Measurements from ENCODE around the gene LRRC3B. TPM values are rescaled to one million over a fixed set of nuclear protein-coding genes. Genes with fewer than 3 reads are reported as not detected.

Gene LRRC3B
- total RNA-seq, 6 donors from 2014 or later: 0.24 TPM; not detected in 5

DNA sequence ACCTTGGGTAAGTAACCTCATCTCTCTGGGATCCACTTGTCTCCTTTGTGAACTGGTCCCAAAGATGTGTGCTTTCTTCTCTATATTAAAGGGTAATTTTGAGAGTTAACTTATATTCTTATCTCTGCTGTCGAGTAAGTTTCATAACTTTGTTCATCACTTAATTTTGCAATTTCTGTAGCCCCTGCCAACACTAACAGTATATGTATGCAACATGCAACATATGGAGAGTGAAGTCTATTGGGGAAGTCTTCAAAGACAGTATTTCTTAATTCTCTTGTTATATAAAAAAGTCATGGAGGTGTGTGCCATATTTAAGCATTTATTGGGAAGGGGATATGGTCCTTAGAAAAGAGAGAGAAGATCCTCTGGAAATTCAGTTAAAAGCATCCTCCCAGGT lies 85.9 kb downstream of the LRRC3B start:
- Histone ChIP-seq H3K36me3 (no peaks in the 10 kb centered on the region), H3K4me3 (no peak overlapping the region), H3K9me3 (no peaks in the 10 kb centered on the region), H3K27ac (no peak overlapping the region), H3K4me1 (no peaks in the 10 kb centered on the region), H3K27me3 (no peaks in the 10 kb centered on the region)
- no peak for ATAC-seq (ENCODE audit: low FRiP score in 2 of 2)
- TF ChIP-seq POLR2A (IDR thresholded peaks at IDR 0.05) (no peak), EP300 (IDR thresholded peaks at IDR 0.05) (no peak), POLR2AphosphoS5 (IDR thresholded peaks at IDR 0.05) (no peak)
- TF ChIP-seq, protein P1, sequence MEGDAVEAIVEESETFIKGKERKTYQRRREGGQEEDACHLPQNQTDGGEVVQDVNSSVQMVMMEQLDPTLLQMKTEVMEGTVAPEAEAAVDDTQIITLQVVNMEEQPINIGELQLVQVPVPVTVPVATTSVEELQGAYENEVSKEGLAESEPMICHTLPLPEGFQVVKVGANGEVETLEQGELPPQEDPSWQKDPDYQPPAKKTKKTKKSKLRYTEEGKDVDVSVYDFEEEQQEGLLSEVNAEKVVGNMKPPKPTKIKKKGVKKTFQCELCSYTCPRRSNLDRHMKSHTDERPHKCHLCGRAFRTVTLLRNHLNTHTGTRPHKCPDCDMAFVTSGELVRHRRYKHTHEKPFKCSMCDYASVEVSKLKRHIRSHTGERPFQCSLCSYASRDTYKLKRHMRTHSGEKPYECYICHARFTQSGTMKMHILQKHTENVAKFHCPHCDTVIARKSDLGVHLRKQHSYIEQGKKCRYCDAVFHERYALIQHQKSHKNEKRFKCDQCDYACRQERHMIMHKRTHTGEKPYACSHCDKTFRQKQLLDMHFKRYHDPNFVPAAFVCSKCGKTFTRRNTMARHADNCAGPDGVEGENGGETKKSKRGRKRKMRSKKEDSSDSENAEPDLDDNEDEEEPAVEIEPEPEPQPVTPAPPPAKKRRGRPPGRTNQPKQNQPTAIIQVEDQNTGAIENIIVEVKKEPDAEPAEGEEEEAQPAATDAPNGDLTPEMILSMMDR (IDR thresholded peaks at IDR 0.05): no peak
- no peak for DNase-seq
- 48 to 78% methylated on average over 1 of the region's 1 CpG for WGBS, 2 donors

DNA sequence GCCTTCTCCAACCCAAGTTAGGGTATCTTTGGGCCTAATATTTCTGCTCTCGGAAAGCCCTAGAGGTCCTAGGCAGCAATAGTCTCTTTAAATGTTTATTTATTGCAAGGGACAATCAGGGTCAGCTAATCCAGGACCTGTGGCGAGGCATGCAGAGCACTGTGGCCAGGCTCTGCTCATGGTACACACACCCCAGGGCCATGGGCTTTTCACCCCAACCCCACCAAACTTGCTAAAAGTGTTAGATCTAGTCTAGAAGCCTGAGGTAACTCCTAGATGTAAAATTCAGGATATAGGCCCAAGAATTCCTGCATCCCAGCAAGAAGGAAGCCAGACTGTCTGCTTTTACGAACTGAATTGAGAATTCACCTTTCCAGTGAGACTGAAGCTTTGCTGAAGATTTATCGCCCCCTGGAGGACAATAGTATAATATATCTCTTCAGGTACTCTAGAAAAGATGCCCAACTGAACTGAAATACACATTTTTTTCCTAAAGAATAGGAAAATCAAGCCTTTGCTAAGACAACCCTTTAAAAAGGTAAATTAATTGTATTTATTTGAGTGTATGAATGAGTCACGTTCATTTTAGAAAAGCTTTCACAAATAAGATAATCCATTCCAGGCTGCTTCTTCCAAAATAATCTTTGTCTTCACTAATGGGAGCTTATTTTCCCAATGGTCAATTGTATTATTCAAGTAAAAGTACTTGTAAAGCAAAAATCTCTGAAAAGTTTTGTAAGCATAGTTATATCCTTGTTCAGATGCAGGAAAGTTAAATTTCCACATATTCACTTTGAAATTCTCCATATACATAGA lies 89.8 kb downstream of the LRRC3B start:
- Histone ChIP-seq H3K36me3 (no peaks in the 10 kb centered on the region), H3K27ac (no peak overlapping the region), H3K4me3 (no peak overlapping the region), H3K27me3 (no peaks in the 10 kb centered on the region), H3K9me3 (no peaks in the 10 kb centered on the region), H3K4me1 (no peaks in the 10 kb centered on the region)
- DNase-seq (no peak), ATAC-seq (ENCODE audit: low FRiP score in 2 of 2) (peak in 1 of 2 donors; percentile 58)
- TF ChIP-seq, protein P1 (IDR thresholded peaks at IDR 0.05): peak; percentile 15 to 62 (median 46)
- no peak for TF ChIP-seq EP300 (IDR thresholded peaks at IDR 0.05)
- 39 to 41% methylated on average over 5 of the region's 5 CpGs for WGBS, 2 donors

DNA sequence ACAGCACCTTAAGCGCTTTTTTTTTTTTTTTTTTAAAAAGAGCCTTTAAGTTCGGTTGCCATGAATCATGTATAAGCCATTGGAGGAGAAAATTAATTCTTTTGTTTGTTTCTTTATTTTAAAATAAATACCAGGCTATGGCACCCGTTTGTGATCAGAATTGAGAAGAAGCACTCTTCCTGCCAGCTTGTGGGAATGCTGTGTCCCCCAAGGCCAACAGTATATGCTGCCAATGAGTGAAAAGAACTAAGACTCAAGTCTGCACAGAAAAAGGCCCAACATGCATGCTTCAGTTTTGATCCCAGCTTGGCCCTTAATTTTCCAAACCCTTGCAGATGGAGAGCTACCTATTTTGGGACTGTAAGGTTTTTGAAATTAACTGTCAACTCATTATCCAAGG lies 90.5 kb downstream of the LRRC3B start:
- Histone ChIP-seq H3K4me3 (no peak overlapping the region), H3K27me3 (no peaks in the 10 kb centered on the region), H3K27ac (no peak overlapping the region), H3K9me3 (no peaks in the 10 kb centered on the region), H3K4me1 (no peaks in the 10 kb centered on the region), H3K36me3 (no peaks in the 10 kb centered on the region)
- ATAC-seq (ENCODE audit: low FRiP score in 2 of 2) (no peak), DNase-seq (no peak)
- TF ChIP-seq, protein P1 (IDR thresholded peaks at IDR 0.05): no peak
- TF ChIP-seq EP300 (IDR thresholded peaks at IDR 0.05): no peak
- no peak for TF ChIP-seq POLR2AphosphoS5 (IDR thresholded peaks at IDR 0.05)
- no peak for TF ChIP-seq POLR2A (IDR thresholded peaks at IDR 0.05)
- WGBS, 2 donors: 61 to 66% methylated on average over 3 of the region's 3 CpGs

DNA sequence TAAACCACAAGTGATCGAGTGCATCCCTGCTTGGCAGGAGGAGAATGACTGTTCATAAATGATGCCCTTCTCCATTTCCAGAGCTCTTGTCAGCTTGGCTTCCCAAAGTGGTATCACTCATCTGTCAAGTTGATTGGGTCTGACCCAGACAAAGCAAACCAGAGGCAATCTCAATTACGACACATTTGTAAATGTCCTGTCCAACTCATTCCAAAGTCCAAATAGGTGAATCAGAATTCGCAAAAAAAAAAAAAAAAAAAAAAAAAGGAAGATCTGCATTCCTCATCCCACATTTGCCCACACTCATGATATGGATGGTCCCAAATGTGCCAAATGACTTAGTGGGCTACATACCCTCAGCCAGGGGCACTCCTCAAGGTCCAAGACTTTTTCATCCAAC lies 91.9 kb downstream of the LRRC3B start:
- Histone ChIP-seq H3K4me1 (no peaks in the 10 kb centered on the region), H3K9me3 (no peaks in the 10 kb centered on the region), H3K4me3 (no peak overlapping the region), H3K27me3 (no peaks in the 10 kb centered on the region), H3K27ac (no peak overlapping the region), H3K36me3 (no peaks in the 10 kb centered on the region)
- ATAC-seq (ENCODE audit: low FRiP score in 2 of 2): no peak
- TF ChIP-seq EP300 (IDR thresholded peaks at IDR 0.05) (no peak), POLR2A (IDR thresholded peaks at IDR 0.05) (no peak), POLR2AphosphoS5 (IDR thresholded peaks at IDR 0.05) (no peak)
- TF ChIP-seq, protein P1 (IDR thresholded peaks at IDR 0.05): no peak
- no peak for DNase-seq
- WGBS, 2 donors: 80 to 98% methylated on average over 3 of the region's 3 CpGs

DNA sequence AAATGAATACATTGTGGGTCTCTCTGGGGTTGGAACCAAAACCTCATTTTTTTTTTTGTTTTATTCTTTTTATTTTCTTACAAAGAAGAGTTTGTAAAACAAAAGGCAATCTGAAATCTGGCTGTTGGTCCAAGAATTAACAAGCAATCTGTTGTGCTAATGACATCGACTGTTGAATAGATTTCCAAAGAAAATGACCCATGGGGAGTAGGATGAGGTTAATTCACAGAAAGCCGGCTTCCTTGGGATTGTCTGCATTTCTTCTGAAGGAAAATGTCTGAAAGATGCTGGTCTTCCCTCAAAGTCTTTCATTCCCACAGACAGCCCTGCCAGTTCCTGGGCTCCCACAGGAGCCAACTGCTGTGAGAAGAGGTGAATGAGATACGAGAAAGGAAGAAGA lies 92.9 kb downstream of the LRRC3B start:
- H3K36me3 ChIP-seq: no peaks in the 10 kb centered on the region
- no peaks in the 10 kb centered on the region for H3K27me3 ChIP-seq
- H3K27ac ChIP-seq: no peak overlapping the region
- ATAC-seq (ENCODE audit: low FRiP score in 2 of 2) (no peak), DNase-seq (no peak)
- no peaks in the 10 kb centered on the region for H3K9me3 ChIP-seq
- no peak overlapping the region for H3K4me3 ChIP-seq
- H3K4me1 ChIP-seq: no peaks in the 10 kb centered on the region
- WGBS, 2 donors: 90 to 96% methylated on average over 3 of the region's 3 CpGs
- TF ChIP-seq EP300 (IDR thresholded peaks at IDR 0.05) (no peak), POLR2AphosphoS5 (IDR thresholded peaks at IDR 0.05) (no peak), POLR2A (IDR thresholded peaks at IDR 0.05) (no peak)
- TF ChIP-seq, protein P1 (IDR thresholded peaks at IDR 0.05): no peak

All from upper lobe of left lung (tissue), 6 donors.